Type B pancreatic cell (in vitro differentiated cells): Measurements from ENCODE around the gene SUPT20H. TPM values are rescaled to one million over a fixed set of nuclear protein-coding genes. Genes with fewer than 3 reads are reported as not detected.
A peak's percentile ranks its signal among the peaks of the same experiment; 100 is the strongest.

Experiments used
- DNase-seq: peaks from one replicate; pipeline ENCODE4 v3.0.0; 2021; ENCODE audit warnings: mixed read lengths; ENCODE audit not compliant: unreplicated experiment; ENCODE audit errors: extremely low spot score
- H3K27ac Mint-ChIP-seq: 2 replicates; pipeline ENCODE4 v1.8.0; 2021; ENCODE audit warnings: mild to moderate bottlenecking, mixed read lengths
- H3K27me3 Mint-ChIP-seq: 2 replicates; pipeline ENCODE4 v1.8.0; 2021; ENCODE audit warnings: mixed read lengths
- H3K36me3 Mint-ChIP-seq: 2 replicates; pipeline ENCODE4 v1.8.0; 2021; ENCODE audit warnings: mixed read lengths
- H3K4me1 Mint-ChIP-seq: one replicate; pipeline ENCODE4 v1.8.0; 2021; ENCODE audit warnings: mixed read lengths; ENCODE audit not compliant: unreplicated experiment
- H3K4me3 Mint-ChIP-seq: 2 replicates; pipeline ENCODE4 v1.8.0; 2021; ENCODE audit warnings: mild to moderate bottlenecking, mixed read lengths
- H3K9me3 Mint-ChIP-seq: 2 replicates; pipeline ENCODE4 v1.8.0; 2021; ENCODE audit warnings: mixed read lengths
- total RNA-seq: library from RNA; stranded (reverse); gene quantifications from 2 replicates; pipeline ENCODE4 v1.2.1, GENCODE V29; 2021; ENCODE audit warnings: low replicate concordance
- TF ChIP-seq, protein P1 (sequence below): fragments of 200-600 bp; sonication (generic); conservative IDR thresholded peaks from 2 replicates; pipeline ENCODE4 v1.5.0; 2021; ENCODE audit warnings: antibody characterized with exemption, mild to moderate bottlenecking

SUPT20H gene
- total RNA-seq, 1 donor from 2014 or later = 91.0 TPM

- peaks cover 4% of the 10 kb centered on the region for H3K4me1 Mint-ChIP-seq
- H3K36me3 Mint-ChIP-seq = no peaks in the 10 kb centered on the region
- no peaks in the 10 kb centered on the region for H3K27me3 Mint-ChIP-seq
- DNase-seq = no peak
- H3K27ac Mint-ChIP-seq = no peak overlapping the region
- no peak overlapping the region for H3K4me3 Mint-ChIP-seq
- H3K9me3 Mint-ChIP-seq = no peaks in the 10 kb centered on the region
- TF ChIP-seq, protein P1, sequence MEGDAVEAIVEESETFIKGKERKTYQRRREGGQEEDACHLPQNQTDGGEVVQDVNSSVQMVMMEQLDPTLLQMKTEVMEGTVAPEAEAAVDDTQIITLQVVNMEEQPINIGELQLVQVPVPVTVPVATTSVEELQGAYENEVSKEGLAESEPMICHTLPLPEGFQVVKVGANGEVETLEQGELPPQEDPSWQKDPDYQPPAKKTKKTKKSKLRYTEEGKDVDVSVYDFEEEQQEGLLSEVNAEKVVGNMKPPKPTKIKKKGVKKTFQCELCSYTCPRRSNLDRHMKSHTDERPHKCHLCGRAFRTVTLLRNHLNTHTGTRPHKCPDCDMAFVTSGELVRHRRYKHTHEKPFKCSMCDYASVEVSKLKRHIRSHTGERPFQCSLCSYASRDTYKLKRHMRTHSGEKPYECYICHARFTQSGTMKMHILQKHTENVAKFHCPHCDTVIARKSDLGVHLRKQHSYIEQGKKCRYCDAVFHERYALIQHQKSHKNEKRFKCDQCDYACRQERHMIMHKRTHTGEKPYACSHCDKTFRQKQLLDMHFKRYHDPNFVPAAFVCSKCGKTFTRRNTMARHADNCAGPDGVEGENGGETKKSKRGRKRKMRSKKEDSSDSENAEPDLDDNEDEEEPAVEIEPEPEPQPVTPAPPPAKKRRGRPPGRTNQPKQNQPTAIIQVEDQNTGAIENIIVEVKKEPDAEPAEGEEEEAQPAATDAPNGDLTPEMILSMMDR = no peak
Measured at GRCh38 chr13:37070145-37070695, 10.7 kb upstream of the SUPT20H start.

DNA sequence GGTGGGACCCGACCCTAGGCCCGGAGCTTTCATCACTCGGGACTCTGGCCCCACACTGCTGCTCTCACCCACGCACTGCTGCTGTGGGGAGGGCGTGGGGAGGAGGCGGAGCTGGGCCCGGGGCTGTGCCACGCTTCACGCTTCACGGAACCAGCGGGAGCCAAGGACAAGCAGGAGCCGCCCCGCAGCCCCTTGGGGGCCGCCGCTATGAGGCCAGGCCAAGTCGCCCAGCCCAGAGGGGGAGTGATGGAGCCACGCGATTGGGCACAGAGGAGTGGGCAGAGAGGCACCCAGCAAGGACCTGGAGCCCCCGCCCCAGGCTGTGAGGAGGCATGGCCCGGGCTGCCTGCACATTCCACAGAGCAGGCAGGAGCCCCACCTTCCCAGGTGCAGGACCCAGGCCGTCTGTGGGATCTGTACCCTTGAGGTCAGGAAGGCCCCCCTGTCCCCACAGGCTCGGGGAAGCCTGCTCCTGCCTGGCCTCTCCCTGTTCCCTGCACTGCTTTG lies 10.2 kb upstream of the SUPT20H start:
- Mint-ChIP-seq H3K36me3 (no peaks in the 10 kb centered on the region), H3K27me3 (no peaks in the 10 kb centered on the region), H3K4me1 (peaks cover 4% of the 10 kb centered on the region), H3K4me3 (no peak overlapping the region), H3K9me3 (no peaks in the 10 kb centered on the region), H3K27ac (no peak overlapping the region)
- no peak for DNase-seq
- TF ChIP-seq, protein P1 = no peak

DNA sequence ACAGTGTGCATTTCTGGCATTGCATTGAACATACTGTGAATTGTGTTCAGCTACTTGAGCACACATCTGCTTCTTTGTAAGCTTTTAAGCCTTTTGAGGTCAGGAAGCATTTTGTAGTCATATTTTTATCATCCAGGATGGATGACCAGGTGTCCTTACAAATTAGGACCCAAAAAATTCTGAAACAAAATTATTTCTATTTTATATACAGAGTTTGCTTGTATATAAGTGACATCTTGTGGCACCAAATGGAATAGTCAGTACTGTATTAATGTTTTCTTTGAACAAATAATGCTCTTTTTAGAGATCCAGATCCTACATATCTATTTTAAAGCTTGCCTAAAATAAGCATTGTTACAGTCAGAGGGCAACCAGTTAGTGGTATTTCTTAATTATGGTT lies 9.5 kb upstream of the SUPT20H start:
- no peaks in the 10 kb centered on the region for H3K27me3 Mint-ChIP-seq
- H3K4me1 Mint-ChIP-seq = peaks cover 4% of the 10 kb centered on the region
- no peaks in the 10 kb centered on the region for H3K9me3 Mint-ChIP-seq
- H3K36me3 Mint-ChIP-seq = no peaks in the 10 kb centered on the region
- DNase-seq = no peak
- no peak overlapping the region for H3K4me3 Mint-ChIP-seq
- TF ChIP-seq, protein P1 = peak; percentile 59
- H3K27ac Mint-ChIP-seq = no peak overlapping the region

DNA sequence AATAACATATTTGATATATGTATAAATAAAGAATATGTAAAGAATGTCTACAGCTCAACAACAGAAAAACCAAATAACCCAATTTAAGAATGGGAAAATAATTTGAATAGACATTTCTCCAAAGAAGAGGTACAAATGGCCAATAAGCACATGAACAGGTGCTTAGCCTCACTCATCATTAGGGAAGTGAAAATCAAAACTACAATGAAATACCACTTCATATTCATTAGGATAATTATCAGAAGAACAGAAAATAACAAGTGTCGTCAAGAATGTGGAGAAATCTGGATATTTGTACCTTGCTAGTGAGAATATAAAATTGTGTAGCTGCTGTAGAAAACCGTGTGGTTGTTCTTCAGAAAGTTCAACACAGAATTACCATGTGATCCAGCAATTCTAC lies 8.4 kb upstream of the SUPT20H start:
- no peaks in the 10 kb centered on the region for H3K36me3 Mint-ChIP-seq
- H3K27ac Mint-ChIP-seq = no peak overlapping the region
- TF ChIP-seq, protein P1 = no peak
- no peak for DNase-seq
- H3K9me3 Mint-ChIP-seq = no peaks in the 10 kb centered on the region
- H3K4me1 Mint-ChIP-seq = peaks cover 4% of the 10 kb centered on the region
- H3K4me3 Mint-ChIP-seq = no peak overlapping the region
- H3K27me3 Mint-ChIP-seq = no peaks in the 10 kb centered on the region

DNA sequence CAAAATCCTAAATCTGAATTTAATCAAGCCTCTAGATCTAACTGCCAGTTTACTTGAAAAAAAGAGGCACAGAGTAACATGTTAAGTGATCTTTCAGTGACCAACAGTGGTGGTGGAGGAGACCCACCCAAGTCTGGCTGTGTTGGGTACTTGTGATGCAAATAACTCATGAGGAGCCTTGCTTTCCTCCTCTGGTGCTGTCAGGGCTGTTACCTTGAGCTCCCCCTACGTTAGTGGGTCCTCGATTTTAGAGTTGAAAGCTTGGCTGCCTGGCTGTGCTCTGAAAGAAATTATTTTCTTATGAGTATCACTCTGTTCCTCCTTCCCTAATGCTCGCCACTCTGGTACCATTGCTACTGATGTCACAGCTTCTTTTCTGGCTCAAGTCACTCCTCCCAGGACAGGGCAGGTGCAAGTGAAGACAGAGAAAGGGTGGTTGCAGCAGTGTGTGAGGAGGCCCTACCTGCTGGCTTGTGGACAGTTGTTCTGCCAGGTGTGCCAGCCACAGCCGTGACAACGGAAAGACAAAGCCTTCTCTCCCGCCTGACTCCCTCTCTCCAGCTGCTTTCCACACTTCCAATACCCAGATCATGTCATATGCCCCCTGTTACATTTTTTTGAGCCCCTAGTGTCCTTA lies 6.5 kb upstream of the SUPT20H start:
- Mint-ChIP-seq H3K4me1 (peaks cover 4% of the 10 kb centered on the region), H3K27me3 (no peaks in the 10 kb centered on the region), H3K9me3 (no peaks in the 10 kb centered on the region), H3K36me3 (no peaks in the 10 kb centered on the region), H3K4me3 (no peak overlapping the region), H3K27ac (no peak overlapping the region)
- DNase-seq = no peak
- TF ChIP-seq, protein P1 = no peak
